B cell (primary cell): ENCODE results near the gene EML3. TPM values are rescaled to one million over a fixed set of nuclear protein-coding genes. Genes with fewer than 3 reads are reported as not detected.

Experiments
- ATAC-seq: fragments of 200-7000 bp; cut with Tn5 transposase; one replicate; pipeline ENCODE4 v1.10.0; 2021; ENCODE audit warnings: low read depth, mild to moderate bottlenecking, moderate number of reproducible peaks, moderate library complexity
- CTCF ChIA-PET: fragments of 350-600 bp; sonication (Branson Sonifier 250); formaldehyde crosslinking; loops from one replicate; lab custom pipeline; 2021; ENCODE audit warnings: antibody characterized with exemption, inconsistent platforms; lab: Charles Lee
- POLR2A ChIA-PET: fragments of 350-600 bp; sonication (Branson Sonifier 250); formaldehyde crosslinking; loops from one replicate; lab custom pipeline; 2021; ENCODE audit warnings: antibody characterized with exemption; lab: Charles Lee
- DNase-seq: peaks from one replicate; pipeline ENCODE4 v3.0.0; 2013
- H2AFZ ChIP-seq: 2 replicates; pipeline ENCODE4 v1.6.1; 2012; ENCODE audit warnings: mild to moderate bottlenecking, low read depth, low read length; ENCODE audit not compliant: insufficient read depth, poor library complexity, severe bottlenecking
- H3K27ac ChIP-seq, 2 donors: 1 replicate in 1 of 2; 2 replicates in 1 of 2; pipeline ENCODE4 v1.5.1; 2012 to 2013; ENCODE audit warnings: low read length in 2 of 2, mild to moderate bottlenecking in 2 of 2, moderate library complexity in 1 of 2
- H3K27me3 ChIP-seq, 4 experiments: fragments of 200-600 bp in 1 of 4; sonication (generic) in 1 of 4; replicated peaks in 1 of 4; 1 replicate in 2 of 4; 2 replicates in 2 of 4; pipeline versions ENCODE4 v1.6.1 to v1.7.0; 2013 to 2016; ENCODE audit warnings: low read length in 3 of 4, mild to moderate bottlenecking in 2 of 4, mixed read lengths in 1 of 4, moderate library complexity in 1 of 4; ENCODE audit not compliant: insufficient read depth in 4 of 4, control insufficient read depth in 3 of 4; ENCODE audit errors: control extremely low read depth in 1 of 4
- H3K36me3 ChIP-seq, 2 experiments: replicated peaks in 1 of 2; 1 replicate in 1 of 2; 2 replicates in 1 of 2; pipeline versions ENCODE4 v1.6.1 to v1.7.1; 2013; ENCODE audit warnings: low read length in 1 of 2; ENCODE audit not compliant: insufficient read depth in 2 of 2, control insufficient read depth in 1 of 2; ENCODE audit errors: control extremely low read depth in 1 of 2, extremely low read depth in 1 of 2
- H3K4me1 ChIP-seq, 2 donors: fragments of 200-600 bp in 1 of 2; sonication (generic) in 1 of 2; 1 replicate in 1 of 2; 2 replicates in 1 of 2; pipeline versions ENCODE4 v1.5.1 to v1.6.1; 2013 to 2017; ENCODE audit warnings: low read length in 2 of 2; ENCODE audit not compliant: control insufficient read depth in 2 of 2, insufficient read depth in 2 of 2
- H3K4me2 ChIP-seq: replicated peaks from 2 replicates; pipeline ENCODE3; 2012; ENCODE audit warnings: mild to moderate bottlenecking, low read depth, low read length; ENCODE audit not compliant: poor library complexity, severe bottlenecking
- H3K4me3 ChIP-seq, 5 experiments: fragments of 200-600 bp in 1 of 5; sonication (generic) in 1 of 5; 1 replicate in 3 of 5; 2 replicates in 2 of 5; pipeline versions ENCODE4 v1.5.1 to v1.7.0; 2011 to 2016; ENCODE audit warnings: low read length in 4 of 5, mild to moderate bottlenecking in 4 of 5, low read depth in 2 of 5, control low read depth in 1 of 5, moderate library complexity in 1 of 5; ENCODE audit not compliant: insufficient read depth in 1 of 5; ENCODE audit errors: control extremely low read depth in 1 of 5, extremely low read depth in 1 of 5
- H3K79me2 ChIP-seq: fragments of 200-600 bp; sonication (generic); one replicate; pipeline ENCODE4 v1.6.0; 2016; ENCODE audit warnings: low read length; ENCODE audit not compliant: control insufficient read depth, insufficient read depth
- H3K9ac ChIP-seq: fragments of 200-600 bp; sonication (generic); 2 replicates; pipeline ENCODE4 v1.6.1; 2017; ENCODE audit warnings: mild to moderate bottlenecking, low read length, moderate library complexity
- H3K9me3 ChIP-seq, 3 donors: one replicate each; pipeline versions ENCODE4 v1.6.1 to v1.7.1; 2013; ENCODE audit warnings: low read length in 2 of 3; ENCODE audit not compliant: control insufficient read depth in 2 of 3, insufficient read depth in 1 of 3; ENCODE audit errors: control extremely low read depth in 1 of 3
- H4K20me1 ChIP-seq: 2 replicates; pipeline ENCODE4 v1.6.0; 2012; ENCODE audit warnings: mild to moderate bottlenecking, low read length; ENCODE audit not compliant: insufficient read depth, control insufficient read depth, poor library complexity, severe bottlenecking
- H3K27ac Mint-ChIP-seq: one replicate; pipeline ENCODE4 v1.8.0; 2021; ENCODE audit warnings: mixed read lengths
- H3K27me3 Mint-ChIP-seq: one replicate; pipeline ENCODE4 v1.8.0; 2021; ENCODE audit warnings: mixed read lengths
- H3K4me1 Mint-ChIP-seq: one replicate; pipeline ENCODE4 v1.8.0; 2021; ENCODE audit warnings: mixed read lengths
- H3K4me3 Mint-ChIP-seq: one replicate; pipeline ENCODE4 v1.8.0; 2021; ENCODE audit warnings: mixed read lengths
- H3K9me3 Mint-ChIP-seq: one replicate; pipeline ENCODE4 v1.8.0; 2022; ENCODE audit warnings: mixed read lengths; ENCODE audit not compliant: insufficient read depth
- CTCF ChIP-seq: fragments of 200-600 bp; IDR thresholded peaks from one replicate; pipeline ENCODE4 v1.8.0; 2022; ENCODE audit warnings: antibody characterized with exemption, mild to moderate bottlenecking
- EZH2 ChIP-seq: IDR thresholded peaks from 2 replicates; pipeline ENCODE4 v1.6.1; 2012; ENCODE audit warnings: borderline replicate concordance, low read depth, mild to moderate bottlenecking, moderate library complexity, low read length; ENCODE audit not compliant: insufficient read depth, poor library complexity, severe bottlenecking
- WGBS: methylation state at CpG from one replicate; pipeline ENCODE4 v1.1.5; 2013; ENCODE audit warnings: missing lambda C conversion rate; ENCODE audit not compliant: insufficient coverage; 5-methylcytosine and 5-hydroxymethylcytosine counted together
- intact Hi-C: fragments of 100-400 bp; cut with micrococcal nuclease; formaldehyde crosslinking; loops from one replicate; pipeline ENCODE4 v1.10.0; 2022
- polyA plus RNA-seq: library from polyadenylated mRNA; depleted of rRNA; stranded (reverse); fragments of >200 nt; gene quantifications from 2 replicates; pipeline ENCODE4 v1.2.3, GENCODE V29; 2012
- small RNA-seq: library from RNA; depleted of rRNA; stranded (forward); fragments of <200 nt; gene quantifications from one replicate; pipeline ENCODE3, GENCODE V24; 2012; ENCODE audit warnings: low replicate concordance, low read depth; ENCODE audit not compliant: insufficient read length
- total RNA-seq, 2 donors: library from RNA; stranded (reverse); fragments of 120-200 nt in 1 of 2; gene quantifications; 1 replicate in 1 of 2; 2 replicates in 1 of 2; pipeline versions ENCODE4 v1.2.3 to v1.2.4, GENCODE V29; 2013 to 2022

EML3 gene
- total and polyA plus RNA-seq, 2 donors (not counting 1 experiment from before 2014, with no cell fraction given), result 127 to 128 TPM

GRCh38 chr11:62552485-62553079 lies 60.0 kb downstream of the EML3 start:
- ChIA-PET CTCF (interaction anchor here (0.6 to 13.2 kb wide), 15 partner anchors 7 to 595 kb away, joined by 3 to 376 read pairs (median 4); partner anchors contain the start of genes EEF1G, SLC3A2 and TUT1), POLR2A (interaction anchor here (0.6 to 9.3 kb wide), 12 partner anchors 8 to 288 kb away, joined by 3 to 119 read pairs (median 6); partner anchors contain the start of genes EEF1G, INTS5, TUT1 and WDR74)
- Histone ChIP-seq H2AFZ (peak overlapping the region; percentile 20), H3K4me3 (peak overlapping the region in 1 of 5 experiments; percentile 48), H3K4me2 (peak overlapping the region; percentile 74), H3K36me3 (no peaks in the 10 kb centered on the region), H3K4me1 (peaks cover 75 to 80% of the 10 kb centered on the region in 2 donors), H3K9me3 (no peaks in the 10 kb centered on the region), H3K79me2 (peaks cover 20% of the 10 kb centered on the region), H3K27me3 (no peaks in the 10 kb centered on the region), H4K20me1 (no peaks in the 10 kb centered on the region), H3K27ac (peak overlapping the region; percentile 98 to 99), H3K9ac (peak overlapping the region; percentile 54)
- Mint-ChIP-seq H3K27me3 (no peaks in the 10 kb centered on the region), H3K4me3 (peak overlapping the region; percentile 82), H3K9me3 (no peaks in the 10 kb centered on the region), H3K27ac (peak overlapping the region; percentile 96), H3K4me1 (peaks cover 82% of the 10 kb centered on the region)
- ATAC-seq (no peak), DNase-seq (no peak)
- TF ChIP-seq CTCF (no peak), EZH2 (no peak)
- WGBS, result 67% methylated on average over 4 of the region's 4 CpGs
- intact Hi-C loops, result no loop called here

Small RNAs within 50 kb of the gene (small RNA-seq; reads per million reads assigned to genes)
- gene AP001458.1 (not detected), gene EEF1G (not detected), gene MIR6747 (not detected)

Other genes with a start within 250 kb of the EML3 start
- not detected in 2 replicates for gene SCGB1A1, start 193.7 kb downstream of the EML3 start, total RNA-seq
- gene SCGB1A1, start 193.7 kb downstream of the EML3 start, polyA plus RNA-seq, result not detected in 2 replicates
- 228 and 229 TPM in 2 replicates for gene AHNAK, start 66.0 kb downstream of the EML3 start, total RNA-seq
- 58.1 and 63.7 TPM in 2 replicates for gene AHNAK, start 66.0 kb downstream of the EML3 start, polyA plus RNA-seq
- gene EEF1G, start 38.9 kb downstream of the EML3 start, total RNA-seq, result 1,778 and 1,867 TPM in 2 replicates
- gene EEF1G, start 38.9 kb downstream of the EML3 start, polyA plus RNA-seq, result 1,359 and 1,582 TPM in 2 replicates
- 33.8 and 47.7 TPM in 2 replicates for gene TUT1, start 21.3 kb downstream of the EML3 start, total RNA-seq
- gene TUT1, start 21.3 kb downstream of the EML3 start, polyA plus RNA-seq, result 31.1 and 31.6 TPM in 2 replicates
- gene MTA2, start 10.9 kb downstream of the EML3 start, total RNA-seq, result 127 and 139 TPM in 2 replicates
- 37.2 and 46.9 TPM in 2 replicates for gene MTA2, start 10.9 kb downstream of the EML3 start, polyA plus RNA-seq
- gene ROM1, start 482 bp upstream of the EML3 start, total RNA-seq, result 0.68 and 2.0 TPM in 2 replicates
- 1.3 and 1.7 TPM in 2 replicates for gene ROM1, start 482 bp upstream of the EML3 start, polyA plus RNA-seq
- gene B3GAT3, start 9.2 kb upstream of the EML3 start, total RNA-seq, result 63.1 and 66.6 TPM in 2 replicates
- gene B3GAT3, start 9.2 kb upstream of the EML3 start, polyA plus RNA-seq, result 88.9 and 89.3 TPM in 2 replicates
- 190 and 204 TPM in 2 replicates for gene GANAB, start 33.8 kb upstream of the EML3 start, total RNA-seq
- gene GANAB, start 33.8 kb upstream of the EML3 start, polyA plus RNA-seq, result 98.7 and 139 TPM in 2 replicates
- gene INTS5, start 40.5 kb upstream of the EML3 start, total RNA-seq, result 21.3 and 22.7 TPM in 2 replicates
- gene INTS5, start 40.5 kb upstream of the EML3 start, polyA plus RNA-seq, result 8.7 and 14.3 TPM in 2 replicates
- 48.1 and 52.0 TPM in 2 replicates for gene C11orf98, start 52.4 kb upstream of the EML3 start, total RNA-seq
- 41.5 and 46.3 TPM in 2 replicates for gene C11orf98, start 52.4 kb upstream of the EML3 start, polyA plus RNA-seq
- 57.3 and 78.7 TPM in 2 replicates for gene CSKMT, start 52.5 kb upstream of the EML3 start, total RNA-seq
- 21.3 and 39.0 TPM in 2 replicates for gene CSKMT, start 52.5 kb upstream of the EML3 start, polyA plus RNA-seq
- 6.5 and 8.9 TPM in 2 replicates for gene UQCC3, start 58.9 kb upstream of the EML3 start, total RNA-seq
- 2.8 and 5.6 TPM in 2 replicates for gene UQCC3, start 58.9 kb upstream of the EML3 start, polyA plus RNA-seq
- 32.5 and 33.3 TPM in 2 replicates for gene LBHD1, start 59.5 kb upstream of the EML3 start, total RNA-seq
- 19.3 and 23.3 TPM in 2 replicates for gene LBHD1, start 59.5 kb upstream of the EML3 start, polyA plus RNA-seq
- gene UBXN1, start 66.3 kb upstream of the EML3 start, total RNA-seq, result 186 and 193 TPM in 2 replicates
- gene UBXN1, start 66.3 kb upstream of the EML3 start, polyA plus RNA-seq, result 180 and 289 TPM in 2 replicates
- gene LRRN4CL, start 76.8 kb upstream of the EML3 start, total RNA-seq, result 0.15 and 0.25 TPM in 2 replicates
- gene LRRN4CL, start 76.8 kb upstream of the EML3 start, polyA plus RNA-seq, result 0.03 TPM in 1 of 2 replicates, not detected in the other
- 49.2 and 56.3 TPM in 2 replicates for gene BSCL2, start 94.6 kb upstream of the EML3 start, total RNA-seq
- 38.5 TPM in 2 replicates for gene BSCL2, start 94.6 kb upstream of the EML3 start, polyA plus RNA-seq
- gene GNG3, start 94.9 kb upstream of the EML3 start, total RNA-seq, result 0.95 and 2.1 TPM in 2 replicates
- 5.5 and 8.0 TPM in 2 replicates for gene GNG3, start 94.9 kb upstream of the EML3 start, polyA plus RNA-seq
- gene HNRNPUL2, start 114.7 kb upstream of the EML3 start, total RNA-seq, result 70.4 and 78.2 TPM in 2 replicates
- gene HNRNPUL2, start 114.7 kb upstream of the EML3 start, polyA plus RNA-seq, result 14.6 and 15.7 TPM in 2 replicates
- gene TTC9C, start 115.7 kb upstream of the EML3 start, total RNA-seq, result 56.3 and 57.9 TPM in 2 replicates
- 33.5 and 36.7 TPM in 2 replicates for gene TTC9C, start 115.7 kb upstream of the EML3 start, polyA plus RNA-seq
- gene ZBTB3, start 141.4 kb upstream of the EML3 start, total RNA-seq, result 22.0 and 24.8 TPM in 2 replicates
- 3.8 and 8.7 TPM in 2 replicates for gene ZBTB3, start 141.4 kb upstream of the EML3 start, polyA plus RNA-seq
- gene POLR2G, start 148.8 kb upstream of the EML3 start, total RNA-seq, result 76.8 and 78.7 TPM in 2 replicates
- gene POLR2G, start 148.8 kb upstream of the EML3 start, polyA plus RNA-seq, result 113 and 129 TPM in 2 replicates
- 43.2 and 48.2 TPM in 2 replicates for gene TAF6L, start 158.6 kb upstream of the EML3 start, total RNA-seq
- 28.2 and 75.1 TPM in 2 replicates for gene TAF6L, start 158.6 kb upstream of the EML3 start, polyA plus RNA-seq
- 62.3 and 71.5 TPM in 2 replicates for gene TMEM179B, start 174.6 kb upstream of the EML3 start, total RNA-seq
- 43.2 and 64.3 TPM in 2 replicates for gene TMEM179B, start 174.6 kb upstream of the EML3 start, polyA plus RNA-seq
- 15.6 and 16.2 TPM in 2 replicates for gene TMEM223, start 179.2 kb upstream of the EML3 start, total RNA-seq
- gene TMEM223, start 179.2 kb upstream of the EML3 start, polyA plus RNA-seq, result 6.0 and 12.0 TPM in 2 replicates
- gene NXF1, start 192.7 kb upstream of the EML3 start, total RNA-seq, result 161 TPM in 2 replicates
- 242 and 262 TPM in 2 replicates for gene NXF1, start 192.7 kb upstream of the EML3 start, polyA plus RNA-seq
- gene STX5, start 219.3 kb upstream of the EML3 start, total RNA-seq, result 98.1 and 99.1 TPM in 2 replicates
- 41.0 and 42.1 TPM in 2 replicates for gene STX5, start 219.3 kb upstream of the EML3 start, polyA plus RNA-seq
- gene TEX54, start 220.1 kb upstream of the EML3 start, total RNA-seq, result 1.1 TPM in 1 of 2 replicates, not detected in the other
- not detected in 2 replicates for gene TEX54, start 220.1 kb upstream of the EML3 start, polyA plus RNA-seq
- 131 and 136 TPM in 2 replicates for gene WDR74, start 226.8 kb upstream of the EML3 start, total RNA-seq
- 122 and 148 TPM in 2 replicates for gene WDR74, start 226.8 kb upstream of the EML3 start, polyA plus RNA-seq